ENCODE results near the gene SMURF2.

Gene SMURF2

DNA sequence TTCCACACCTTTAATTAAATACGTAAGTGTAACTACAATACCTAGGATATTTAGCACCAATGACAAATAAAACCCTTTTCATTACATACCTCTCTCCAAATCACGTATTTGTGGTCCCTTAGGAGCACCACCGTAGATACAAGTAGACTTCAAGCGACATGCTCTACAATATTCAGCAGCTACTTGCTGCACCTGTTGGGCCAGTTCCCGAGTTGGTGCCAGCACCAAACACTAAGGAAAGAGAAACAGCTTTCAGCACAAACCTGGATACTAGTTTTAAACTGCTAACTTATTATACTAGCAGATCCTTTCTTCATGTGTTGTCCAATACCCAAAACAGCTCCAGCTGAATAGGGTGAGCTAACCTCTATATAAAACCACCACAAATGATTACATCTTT, 158.8 kb downstream of the SMURF2 start:
- Mint-ChIP-seq H3K4me3 (no peak overlapping the region), H3K4me1 (peaks cover 61% of the 10 kb centered on the region)
- ATAC-seq, result no peak

DNA sequence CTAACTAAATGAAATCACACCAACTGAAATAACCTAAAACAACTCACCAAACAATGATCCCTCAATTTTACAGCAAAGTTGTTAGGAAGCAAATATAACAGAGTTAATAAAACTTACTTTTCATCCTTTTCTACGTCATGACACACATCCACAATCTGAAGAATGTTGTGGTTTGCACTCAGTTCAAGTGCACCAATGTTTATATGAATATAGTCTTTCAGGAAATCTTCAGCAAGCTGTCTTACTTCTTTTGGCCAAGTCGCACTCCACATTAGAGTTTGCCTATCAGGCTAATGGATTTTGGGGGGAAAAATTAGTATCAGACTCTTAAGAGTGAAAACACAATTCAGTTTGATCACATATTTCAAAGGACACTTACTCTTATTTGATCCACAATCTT, 159.3 kb downstream of the SMURF2 start:
- Mint-ChIP-seq H3K4me3 (no peak overlapping the region), H3K27ac (no peak overlapping the region), H3K4me1 (peaks cover 66% of the 10 kb centered on the region), H3K36me3 (peaks cover 71% of the 10 kb centered on the region), H3K9me3 (no peaks in the 10 kb centered on the region), H3K27me3 (no peaks in the 10 kb centered on the region)
- ATAC-seq, result no peak

More for the DNA sequence above, 158.8 kb downstream of the SMURF2 start:
- Mint-ChIP-seq H3K9me3 (no peaks in the 10 kb centered on the region), H3K36me3 (peaks cover 71% of the 10 kb centered on the region), H3K27me3 (no peaks in the 10 kb centered on the region), H3K27ac (no peak overlapping the region)

GRCh38 chr17:64502021-64502420, 160.1 kb downstream of the SMURF2 start:
- Mint-ChIP-seq H3K9me3 (no peaks in the 10 kb centered on the region), H3K36me3 (peaks cover 71% of the 10 kb centered on the region), H3K4me1 (peaks cover 67% of the 10 kb centered on the region), H3K4me3 (no peak overlapping the region), H3K27me3 (no peaks in the 10 kb centered on the region), H3K27ac (no peak overlapping the region)
- ATAC-seq, result no peak

DNA sequence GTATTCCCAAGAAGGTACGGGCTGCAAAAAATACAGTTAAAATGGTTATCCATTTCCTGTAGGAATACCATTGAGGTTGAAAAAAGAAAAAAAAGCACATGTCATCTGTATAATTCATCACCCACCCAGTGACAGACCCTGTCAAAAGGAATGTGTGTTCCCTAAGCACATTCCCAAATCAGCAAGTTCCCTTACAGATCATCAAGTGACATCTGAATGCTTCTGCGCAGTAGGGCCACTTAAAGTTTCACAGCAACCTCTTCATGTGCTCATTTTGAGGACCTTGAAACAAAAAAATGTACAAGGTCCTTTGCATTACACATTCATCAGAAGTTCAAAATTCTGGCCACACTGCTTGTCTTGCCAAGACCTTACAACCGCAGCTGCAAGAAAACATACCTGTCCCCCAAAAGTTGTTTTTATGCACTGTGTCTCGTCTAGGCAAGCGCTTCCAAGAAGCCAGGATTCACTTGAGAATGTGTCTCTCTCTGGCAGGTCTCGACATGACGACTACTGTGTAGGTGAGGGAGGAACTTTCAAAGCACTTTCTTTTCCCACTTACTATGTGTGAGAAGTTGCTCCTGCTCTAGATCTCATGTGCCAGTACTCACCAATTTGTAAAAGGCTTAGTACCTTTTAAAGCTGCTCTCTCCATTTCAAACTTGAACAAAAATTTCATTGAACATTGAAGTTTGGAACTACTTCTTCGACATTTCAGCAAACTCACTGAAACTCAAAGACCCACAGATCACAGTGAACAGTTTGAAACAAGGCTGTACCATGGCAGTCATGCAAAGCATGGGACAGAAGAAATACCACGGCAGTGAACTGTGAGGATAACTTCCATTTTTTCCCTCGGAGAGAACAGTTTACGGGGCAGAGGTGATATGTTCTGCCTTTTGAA, 161.0 kb downstream of the SMURF2 start:
- Mint-ChIP-seq H3K4me1 (peaks cover 76% of the 10 kb centered on the region), H3K4me3 (no peak overlapping the region), H3K27ac (no peak overlapping the region), H3K36me3 (peaks cover 70% of the 10 kb centered on the region), H3K9me3 (no peaks in the 10 kb centered on the region), H3K27me3 (no peaks in the 10 kb centered on the region)
- ATAC-seq, result no peak

DNA sequence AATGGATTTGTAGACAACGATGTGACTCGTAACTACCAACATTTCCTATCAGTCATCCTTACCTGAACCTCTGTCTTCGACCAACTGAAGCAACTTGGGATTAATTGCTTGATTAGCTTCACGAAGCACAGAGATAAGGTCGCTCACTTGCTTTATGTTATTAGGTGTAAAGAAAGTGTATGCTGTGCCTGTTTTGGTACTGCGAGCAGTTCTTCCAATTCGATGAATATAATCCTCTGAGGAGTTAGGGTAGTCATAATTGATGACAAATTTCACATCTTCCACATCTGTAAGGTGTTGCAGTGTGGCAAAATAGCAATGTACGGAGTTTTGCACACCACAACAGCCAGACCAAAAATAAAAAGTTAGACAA, 161.6 kb downstream of the SMURF2 start:
- Mint-ChIP-seq H3K4me3 (no peak overlapping the region), H3K4me1 (peaks cover 83% of the 10 kb centered on the region), H3K27me3 (no peaks in the 10 kb centered on the region), H3K36me3 (peaks cover 64% of the 10 kb centered on the region), H3K9me3 (no peaks in the 10 kb centered on the region), H3K27ac (peak overlapping the region; percentile 2)
- ATAC-seq, result no peak

- H3K9me3 Mint-ChIP-seq, result no peaks in the 10 kb centered on the region
- H3K36me3 Mint-ChIP-seq, result peaks cover 58% of the 10 kb centered on the region
- no peaks in the 10 kb centered on the region for H3K27me3 Mint-ChIP-seq
- H3K27ac Mint-ChIP-seq, result peak overlapping the region; percentile 2
- H3K4me3 Mint-ChIP-seq, result no peak overlapping the region
- H3K4me1 Mint-ChIP-seq, result peaks cover 87% of the 10 kb centered on the region
- no peak for ATAC-seq
These were observed 162.2 kb downstream of the SMURF2 start for GRCh38 chr17:64499805-64500486.

DNA sequence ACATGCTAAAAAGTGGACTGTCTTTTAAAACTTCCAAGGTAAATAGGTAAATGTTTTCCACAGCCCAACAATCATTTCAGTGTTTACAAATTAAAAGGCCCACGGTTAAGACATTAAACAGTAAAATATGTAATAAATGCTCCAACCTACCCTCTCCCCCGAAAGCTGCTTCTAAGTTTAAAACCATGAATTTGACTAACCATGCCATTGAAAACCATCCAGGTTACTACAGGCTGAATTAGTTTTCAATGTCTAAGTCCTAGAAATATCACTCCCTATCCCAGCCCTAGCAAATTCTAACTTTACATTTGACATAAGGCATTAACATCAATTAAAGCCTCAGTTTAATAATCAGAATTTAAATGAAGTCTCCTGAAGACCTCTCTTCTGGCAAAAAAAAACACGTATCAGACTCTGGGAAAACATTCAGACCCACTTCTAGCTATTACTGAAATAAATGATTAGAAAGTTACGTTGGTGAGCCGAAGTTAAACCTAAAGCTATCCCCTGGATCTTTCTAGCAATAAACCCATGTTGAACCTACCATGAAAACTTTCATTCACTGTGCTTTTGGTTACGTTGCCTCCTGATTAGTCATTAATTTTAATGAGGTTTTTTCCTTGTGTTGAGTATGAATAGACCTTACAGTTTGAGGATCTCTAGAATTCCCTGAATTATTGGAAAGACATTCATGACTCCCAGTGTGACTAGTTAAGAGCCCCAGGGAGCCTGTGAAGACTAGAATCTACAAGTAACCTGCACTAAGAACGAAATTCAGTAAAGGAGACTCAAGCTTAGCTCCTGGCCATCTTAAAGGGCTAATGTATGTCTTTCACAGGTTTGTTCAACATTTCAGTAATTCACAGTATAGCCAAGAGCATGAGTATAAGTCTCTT, 163.6 kb downstream of the SMURF2 start:
- Mint-ChIP-seq H3K27ac (peak overlapping the region; percentile 96), H3K27me3 (no peaks in the 10 kb centered on the region), H3K9me3 (no peaks in the 10 kb centered on the region), H3K36me3 (peaks cover 57% of the 10 kb centered on the region), H3K4me1 (peaks cover 88% of the 10 kb centered on the region), H3K4me3 (peak overlapping the region; percentile 12)
- ATAC-seq, result no peak

GRCh38 chr17:64497565-64498035, 164.5 kb downstream of the SMURF2 start:
- peak overlapping the region; percentile 98 for H3K4me3 Mint-ChIP-seq
- H3K4me1 Mint-ChIP-seq, result peaks cover 82% of the 10 kb centered on the region
- no peaks in the 10 kb centered on the region for H3K9me3 Mint-ChIP-seq
- peaks cover 48% of the 10 kb centered on the region for H3K36me3 Mint-ChIP-seq
- ATAC-seq, result no peak
- H3K27ac Mint-ChIP-seq, result peak overlapping the region; percentile 96
- no peaks in the 10 kb centered on the region for H3K27me3 Mint-ChIP-seq

DNA sequence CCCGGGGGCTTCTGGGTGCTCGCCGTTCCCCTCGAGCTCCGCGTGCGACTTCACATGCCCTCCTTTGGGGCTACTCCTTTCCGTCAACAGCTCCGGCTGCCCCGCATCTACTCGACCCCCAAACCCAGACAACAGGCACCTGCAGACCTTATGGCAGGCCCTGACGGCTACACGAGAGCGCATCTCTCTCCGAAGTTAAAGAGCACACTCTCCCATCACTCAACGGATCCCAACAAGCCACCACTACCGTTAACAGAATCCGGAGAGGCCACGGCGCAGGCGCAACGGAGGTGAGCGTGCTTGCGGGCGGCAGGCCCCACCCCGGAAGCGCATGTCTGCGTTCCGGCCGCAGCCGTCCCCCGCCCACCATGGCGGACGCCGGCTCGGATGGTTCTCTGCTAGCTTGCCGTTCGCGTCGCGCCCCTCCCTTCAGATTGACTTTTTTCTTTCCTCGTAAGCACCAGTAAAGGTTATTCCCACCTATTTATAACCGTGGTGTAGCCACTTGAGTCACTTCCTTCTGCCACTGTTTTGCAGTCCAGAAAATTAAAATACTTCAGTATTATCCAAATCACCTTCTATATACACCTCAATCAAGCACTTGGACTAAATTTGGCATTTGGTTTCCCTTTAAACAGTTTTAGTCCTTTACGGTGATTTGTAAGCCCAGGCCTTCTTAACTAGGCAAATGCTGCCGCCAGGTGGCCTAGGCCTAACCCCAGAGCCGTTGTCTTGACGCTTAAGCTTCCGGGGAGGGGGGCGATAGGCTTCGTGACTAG, 165.1 kb downstream of the SMURF2 start, which contains the start of gene POLG2:
Gene POLG2, minus strand, starts transcription at position 269 of the 779 bp plus-strand sequence. Its CDS starts 86 bp downstream, at position 183.
- H3K9me3 Mint-ChIP-seq, result no peaks in the 10 kb centered on the region
- peak within 1 kb of the TSS; percentile 98 for H3K4me3 Mint-ChIP-seq
- peaks cover 76% of the 10 kb centered on the region for H3K4me1 Mint-ChIP-seq
- peaks cover 41% of the 10 kb centered on the region for H3K36me3 Mint-ChIP-seq
- peak within 1 kb of the TSS; percentile 96 for H3K27ac Mint-ChIP-seq
- peak; percentile 97 for ATAC-seq
- no peaks in the 10 kb centered on the region for H3K27me3 Mint-ChIP-seq

GRCh38 chr17:64496348-64496785, 165.7 kb downstream of the SMURF2 start:
- ATAC-seq, result no peak
- H3K27ac Mint-ChIP-seq, result peak overlapping the region; percentile 96
- H3K27me3 Mint-ChIP-seq, result no peaks in the 10 kb centered on the region
- peak overlapping the region; percentile 98 for H3K4me3 Mint-ChIP-seq
- peaks cover 38% of the 10 kb centered on the region for H3K36me3 Mint-ChIP-seq
- H3K9me3 Mint-ChIP-seq, result no peaks in the 10 kb centered on the region
- H3K4me1 Mint-ChIP-seq, result peaks cover 70% of the 10 kb centered on the region
